SKM-1 treated with dmso at 0.1 percent for 144 hours (cell line): ENCODE results near the gene OR10A5.
"Not testable (repeated sequence)": the region's sequence is repeated elsewhere in the genome, so short reads cannot be mapped to it uniquely, and the experiment has no call there.

Experiments used
- DNase-seq: peaks from one replicate; lab custom pipeline; 2025; ENCODE audit not compliant: unreplicated experiment; lab: John Stamatoyannopoulos, UW

OR10A5 gene

DNA sequence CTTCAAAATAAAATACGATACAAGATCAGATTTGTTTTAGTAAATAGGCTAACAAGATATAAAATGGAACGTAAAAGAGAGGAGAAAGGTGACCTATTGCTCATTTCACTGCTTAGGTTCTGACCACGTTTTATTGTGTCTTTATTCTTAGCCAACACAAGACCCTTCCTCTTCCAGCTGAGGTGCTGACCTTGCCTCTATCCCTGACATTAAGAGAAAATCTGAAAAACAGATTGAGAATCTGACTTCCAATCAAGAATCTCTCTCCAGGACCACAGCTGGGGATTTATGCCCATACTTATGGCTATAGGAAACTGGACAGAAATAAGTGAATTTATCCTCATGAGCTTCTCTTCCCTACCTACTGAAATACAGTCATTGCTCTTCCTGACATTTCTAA, at the start of gene OR10A5:
Gene OR10A5, plus strand, starts transcription at position 301 of the 400 bp plus-strand sequence. Its CDS starts 0 bp downstream, at position 301.
- DNase-seq: no peak

DNA sequence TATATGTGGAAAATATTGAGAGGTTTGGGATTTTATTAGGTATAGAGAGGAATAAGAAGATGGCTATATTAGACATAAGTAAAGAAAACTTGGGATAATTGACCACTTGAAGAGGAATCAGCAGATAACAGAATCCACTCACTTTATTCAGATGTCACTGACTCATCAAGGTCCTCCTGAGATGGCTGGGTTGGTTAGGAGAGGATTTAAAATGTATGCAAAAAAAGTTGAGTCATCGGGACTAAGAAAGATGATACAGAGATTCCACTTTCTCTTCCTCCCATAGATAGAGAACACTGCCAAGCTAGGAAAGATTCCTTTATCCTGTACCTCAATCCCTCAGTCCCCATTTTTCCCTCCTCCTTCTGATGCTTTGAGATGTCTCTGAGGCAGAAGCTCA, 46.1 kb upstream of the OR10A5 start, which contains the start of gene OR6A2:
Gene OR6A2, minus strand, starts transcription at position 288 of the 400 bp plus-strand sequence. CDS start 3,981 bp downstream, outside the sequence.
- no peak for DNase-seq

DNA sequence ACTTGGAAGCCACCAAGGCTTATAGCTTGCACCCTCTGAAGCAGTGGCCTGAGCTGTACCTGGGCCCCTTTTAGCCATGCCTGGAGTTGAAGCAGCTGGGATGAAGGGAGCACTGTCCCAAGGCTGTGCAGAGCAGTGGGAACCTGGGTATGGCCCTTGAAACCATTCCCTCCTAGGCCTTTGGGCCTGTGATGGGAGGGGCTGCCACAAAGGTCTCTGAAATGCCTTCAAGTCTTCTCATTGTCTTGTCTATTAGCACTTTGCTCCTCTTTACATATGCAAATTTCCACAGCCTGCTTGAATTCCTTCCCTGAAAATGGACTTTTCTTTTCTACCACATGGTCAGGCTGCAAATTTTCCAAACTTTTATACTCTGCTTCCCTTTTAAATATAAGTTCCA, 44.4 kb upstream of the OR10A5 start:
- DNase-seq: not testable (repeated sequence)

- DNase-seq: peak; percentile 54
These were observed 33.0 kb upstream of the OR10A5 start for GRCh38 chr11:6812390-6813005.

GRCh38 chr11:6813656-6814055, 31.8 kb upstream of the OR10A5 start:
- no peak for DNase-seq

GRCh38 chr11:6817694-6818093, 27.8 kb upstream of the OR10A5 start:
- DNase-seq: no peak

GRCh38 chr11:6818967-6819366, 26.5 kb upstream of the OR10A5 start:
- no peak for DNase-seq

- no peak for DNase-seq
These were observed 21.2 kb upstream of the OR10A5 start for GRCh38 chr11:6824136-6824823.

- DNase-seq: no peak
These were observed 20.2 kb upstream of the OR10A5 start for GRCh38 chr11:6825231-6825744.

GRCh38 chr11:6828103-6828502, 17.4 kb upstream of the OR10A5 start:
- DNase-seq: no peak

DNA sequence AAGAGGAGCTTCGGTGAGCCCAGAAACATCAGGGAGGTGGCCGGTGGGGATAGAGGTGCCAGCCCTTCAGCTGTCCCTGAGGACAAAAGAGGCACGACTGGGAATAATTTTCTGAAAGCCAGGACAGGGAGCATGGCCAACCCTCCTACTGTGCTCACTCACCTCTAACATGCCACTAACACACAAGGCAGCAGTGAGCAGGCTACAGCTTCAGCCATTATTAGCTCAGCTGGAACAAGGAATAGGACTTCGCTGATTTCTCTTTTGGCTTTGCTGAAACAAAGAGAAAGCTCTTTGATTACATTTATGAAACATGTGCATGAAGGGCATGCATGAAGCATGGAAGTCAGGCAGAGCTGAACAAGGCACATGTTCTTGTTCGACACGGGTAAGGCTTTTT, 12.1 kb upstream of the OR10A5 start:
- no peak for DNase-seq

DNA sequence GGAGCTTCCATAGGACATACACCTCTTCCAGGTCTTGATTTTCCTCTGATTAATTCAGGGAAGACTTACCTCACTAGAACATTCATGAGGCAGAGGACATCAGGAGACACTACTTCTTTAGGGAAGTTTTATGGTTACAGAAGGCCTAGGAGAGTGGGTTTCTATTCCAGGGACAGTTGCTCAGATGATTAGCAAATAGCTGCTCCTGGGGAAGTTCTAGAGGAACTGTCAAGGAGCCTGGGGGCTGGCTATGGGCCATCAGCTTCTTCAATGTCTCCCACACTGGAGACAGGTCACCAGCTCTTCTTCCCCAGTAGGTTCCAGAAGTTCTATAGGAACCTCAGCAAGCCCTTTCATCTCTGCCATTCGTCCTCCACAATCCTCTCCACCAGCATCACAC, 11.5 kb upstream of the OR10A5 start:
- peak; percentile 15 for DNase-seq

DNA sequence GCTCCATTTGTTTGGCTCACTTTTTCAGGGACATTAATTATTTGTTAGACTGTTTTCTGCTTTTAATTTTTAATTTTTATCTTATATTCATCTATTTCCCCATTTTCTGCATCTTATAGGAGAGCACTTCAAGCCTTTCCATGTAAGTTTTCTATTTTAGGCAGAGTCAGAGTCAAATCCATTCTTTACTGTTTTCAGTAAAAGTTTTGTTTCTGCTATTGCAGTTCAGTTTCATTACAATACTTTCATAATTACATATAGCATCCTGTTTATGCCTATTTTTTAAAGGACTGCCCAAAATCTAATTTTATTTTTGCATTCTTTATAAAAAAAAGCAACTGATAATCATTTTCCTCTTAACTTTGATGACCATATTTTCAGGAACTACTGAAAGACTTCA, 3.8 kb upstream of the OR10A5 start:
- DNase-seq: no peak

- no peak for DNase-seq
These were observed 1.8 kb upstream of the OR10A5 start for GRCh38 chr11:6843670-6844069.

- no peak for DNase-seq
These were observed 1.1 kb upstream of the OR10A5 start for GRCh38 chr11:6844356-6844755.

DNA sequence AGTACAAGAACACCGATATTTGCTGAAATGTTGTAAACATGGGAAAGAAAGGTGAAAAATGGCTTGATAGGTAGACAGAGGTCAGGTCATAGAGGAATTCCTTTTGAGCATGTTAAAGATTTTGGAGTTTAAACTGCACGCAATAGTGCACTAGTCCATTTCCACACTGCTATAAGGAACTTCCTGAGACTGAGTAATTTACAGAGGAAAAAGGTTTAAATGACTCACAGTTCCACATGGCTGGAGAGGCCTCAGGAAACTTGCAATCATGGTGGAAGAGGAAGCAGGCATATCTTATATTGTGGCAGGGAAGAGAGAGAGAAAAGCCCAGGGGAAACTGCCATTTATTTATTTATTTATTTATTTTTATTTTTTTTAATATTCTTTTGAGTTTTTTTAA, 5.0 kb downstream of the OR10A5 start:
- DNase-seq: peak; percentile 61

- not testable (repeated sequence) for DNase-seq
These were observed 9.3 kb downstream of the OR10A5 start for GRCh38 chr11:6854801-6855200.

DNA sequence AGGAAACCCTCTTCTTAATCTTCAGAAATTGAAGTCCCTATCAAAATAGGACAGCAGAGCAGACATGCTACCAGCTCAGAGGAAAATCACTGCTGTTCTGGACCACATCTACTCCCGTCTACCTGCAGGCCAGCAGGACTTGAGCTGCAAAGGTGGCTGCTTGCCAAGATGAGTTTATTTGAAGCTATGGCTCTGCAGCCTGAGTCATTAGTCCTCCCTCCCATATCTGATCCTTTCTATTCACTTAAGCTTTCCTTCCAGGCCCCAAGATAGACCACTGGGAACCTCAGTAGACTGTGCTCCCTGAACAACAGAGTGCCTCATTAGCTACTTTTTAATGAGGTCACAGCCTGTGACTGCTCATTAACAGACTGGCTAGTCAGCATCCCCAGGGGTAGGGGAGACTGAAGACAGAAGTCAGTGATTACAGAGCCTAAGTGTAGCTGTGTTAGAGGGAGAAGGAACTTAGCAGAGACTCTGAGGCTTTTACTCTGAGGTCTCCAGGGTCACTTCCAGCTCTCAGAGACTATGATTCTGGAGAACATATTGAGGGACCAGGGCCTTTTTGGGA, 10.6 kb downstream of the OR10A5 start:
- DNase-seq: no peak

- DNase-seq: no peak
These were observed 11.4 kb downstream of the OR10A5 start for GRCh38 chr11:6856871-6857270.

DNA sequence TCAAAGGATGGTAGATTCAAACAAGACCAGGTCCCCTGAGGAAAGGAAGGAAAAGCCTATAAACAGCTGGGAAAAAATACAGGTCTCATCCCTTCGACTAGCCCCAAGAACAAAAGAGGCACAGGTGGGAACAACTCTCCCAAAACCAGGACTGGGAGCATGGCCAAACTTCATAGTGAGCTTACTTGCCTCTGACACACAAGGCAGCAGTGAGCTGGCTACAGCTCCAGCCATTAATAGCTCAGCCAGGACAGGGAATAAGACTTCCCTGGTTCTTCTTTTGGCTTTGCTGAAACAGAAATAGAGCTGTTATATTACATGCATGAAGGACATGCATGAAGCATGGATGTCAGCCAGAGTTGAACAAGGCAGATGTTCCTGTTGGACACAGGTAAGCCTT, 17.5 kb downstream of the OR10A5 start, which contains the start of gene OR10A2:
Gene OR10A2, plus strand, starts transcription at position 97 of the 400 bp plus-strand sequence. CDS start 6,698 bp downstream, outside the sequence.
- no peak for DNase-seq

GRCh38 chr11:6864438-6864837, 19.0 kb downstream of the OR10A5 start:
- DNase-seq: no peak

DNA sequence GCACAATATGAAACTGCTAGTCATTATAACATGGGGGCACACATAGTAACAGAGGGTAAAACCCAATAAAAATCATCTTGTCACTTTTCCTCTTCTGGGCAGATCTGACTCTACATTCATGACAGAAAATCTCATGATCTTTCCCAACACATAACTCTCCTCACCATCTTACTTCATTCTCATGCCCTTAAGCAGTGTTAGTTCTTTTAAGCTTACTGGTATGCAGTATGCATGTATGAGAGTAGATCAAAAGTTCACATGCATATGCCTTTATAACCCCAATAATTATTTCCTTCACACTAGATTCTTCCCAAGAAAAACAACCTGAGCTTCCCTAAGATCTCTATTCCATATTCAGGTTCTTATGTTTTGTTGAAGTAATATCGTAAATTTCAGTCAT, 25.8 kb downstream of the OR10A5 start:
- DNase-seq: no peak
